Retina (tissue), 1 donor: ENCODE data around the gene RPS23.

Experiments
- DNase-seq: peaks from one replicate; pipeline ENCODE4 v3.0.0-alpha.2; 2016

RPS23 gene

GRCh38 chr5:82244151-82244550 lies 34.0 kb downstream of the RPS23 start:
- DNase-seq: no peak

- DNase-seq: no peak
Observed at GRCh38 chr5:82234885-82235284, 43.3 kb downstream of the RPS23 start.

GRCh38 chr5:82225525-82226172 lies 52.5 kb downstream of the RPS23 start:
- peak; percentile 73 for DNase-seq
